ENCODE results near the gene TARP.
A peak's percentile ranks its signal among the peaks of the same experiment; 100 is the strongest.
"Not testable (repeated sequence)": the region's sequence is repeated elsewhere in the genome, so short reads cannot be mapped to it uniquely, and the experiment has no call there.

TARP gene

GRCh38 chr7:38259157-38259556 lies 14.3 kb downstream of the TARP start:
- not testable (repeated sequence) for DNase-seq

- no peak for DNase-seq
Measured at GRCh38 chr7:38257350-38257677, 16.1 kb downstream of the TARP start.

GRCh38 chr7:38249849-38250248 lies 23.6 kb downstream of the TARP start:
- not testable (repeated sequence) for DNase-seq

GRCh38 chr7:38248069-38248567 lies 25.3 kb downstream of the TARP start:
- DNase-seq = no peak

GRCh38 chr7:38245409-38245977 lies 27.9 kb downstream of the TARP start:
- DNase-seq = no peak

GRCh38 chr7:38244516-38244915 lies 28.9 kb downstream of the TARP start:
- no peak for DNase-seq

GRCh38 chr7:38243345-38243744 lies 30.1 kb downstream of the TARP start:
- not testable (repeated sequence) for DNase-seq

GRCh38 chr7:38242814-38243213 lies 30.6 kb downstream of the TARP start:
- DNase-seq = no peak

GRCh38 chr7:38241071-38241470 lies 32.4 kb downstream of the TARP start:
- DNase-seq = no peak

- not testable (repeated sequence) for DNase-seq
Measured at GRCh38 chr7:38239129-38239528, 34.3 kb downstream of the TARP start.

GRCh38 chr7:38235606-38236005 lies 37.8 kb downstream of the TARP start:
- no peak for DNase-seq

- DNase-seq = not testable (repeated sequence)
Measured at GRCh38 chr7:38234759-38235158, 38.7 kb downstream of the TARP start.

- DNase-seq = no peak
Measured at GRCh38 chr7:38232502-38233366, 40.7 kb downstream of the TARP start.

- DNase-seq = no peak
Measured at GRCh38 chr7:38229884-38230642, 43.4 kb downstream of the TARP start.

GRCh38 chr7:38229386-38229785 lies 44.0 kb downstream of the TARP start:
- no peak for DNase-seq

GRCh38 chr7:38224392-38224791 lies 49.0 kb downstream of the TARP start:
- no peak for DNase-seq

GRCh38 chr7:38223306-38223705 lies 50.1 kb downstream of the TARP start:
- no peak for DNase-seq

GRCh38 chr7:38222481-38223096 lies 50.8 kb downstream of the TARP start:
- DNase-seq = peak; percentile 39

- DNase-seq = no peak
Measured at GRCh38 chr7:38220452-38220851, 53.0 kb downstream of the TARP start.

GRCh38 chr7:38217672-38218071 lies 55.8 kb downstream of the TARP start:
- DNase-seq = no peak

GRCh38 chr7:38215735-38216670 lies 57.4 kb downstream of the TARP start:
- DNase-seq = peak; percentile 22

- DNase-seq = no peak
Measured at GRCh38 chr7:38215115-38215514, 58.3 kb downstream of the TARP start.
